ENCODE results near the gene KRT85.

The KRT85 gene

DNA sequence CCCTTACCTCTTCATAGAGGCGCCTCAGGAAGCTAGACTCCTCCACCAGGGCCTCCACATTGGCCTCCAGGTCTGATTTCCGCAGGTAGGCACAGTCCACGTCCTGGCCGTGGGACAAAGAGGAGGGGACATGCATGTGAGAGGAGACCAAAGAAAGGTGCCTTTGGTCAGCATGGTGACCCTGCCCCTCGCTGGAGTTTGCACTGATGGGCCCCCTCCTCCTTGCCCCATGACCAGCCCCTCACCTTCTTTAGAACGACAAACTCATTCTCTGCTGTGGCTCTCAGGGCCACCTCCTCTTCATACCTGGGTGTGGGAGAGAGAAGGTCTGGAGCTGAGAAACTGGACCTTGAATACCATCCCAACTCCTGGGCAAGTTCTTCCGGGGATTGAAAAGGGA lies 3.2 kb downstream of the KRT85 start:
- no peak for DNase-seq

DNA sequence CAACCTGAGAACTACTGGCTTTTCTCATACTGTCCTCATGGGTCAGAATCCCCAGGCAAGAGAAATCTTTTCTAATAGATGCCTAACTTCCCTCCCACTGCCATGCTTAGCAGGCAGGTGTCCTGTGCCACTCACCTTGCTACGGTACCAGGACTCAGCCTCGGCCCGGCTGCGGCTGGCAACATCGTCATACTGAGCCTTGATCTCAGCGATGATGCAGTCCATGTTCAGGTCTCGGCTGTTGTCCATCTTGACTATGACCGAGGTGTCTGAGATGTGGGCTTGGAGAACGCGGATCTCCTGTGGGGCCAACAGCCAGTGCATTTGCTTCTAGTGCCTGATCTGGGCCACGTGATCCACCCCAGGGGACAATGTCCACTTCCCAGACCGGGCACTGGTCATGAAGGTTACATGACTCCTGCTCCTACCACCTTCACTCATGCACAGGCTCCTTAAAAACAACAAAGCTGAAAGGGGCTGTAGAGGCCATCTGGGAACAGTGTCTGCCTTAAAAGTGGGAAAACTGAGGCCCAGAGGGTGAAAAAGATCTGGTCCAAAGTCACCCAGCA lies 4.1 kb downstream of the KRT85 start:
- DNase-seq: no peak

DNA sequence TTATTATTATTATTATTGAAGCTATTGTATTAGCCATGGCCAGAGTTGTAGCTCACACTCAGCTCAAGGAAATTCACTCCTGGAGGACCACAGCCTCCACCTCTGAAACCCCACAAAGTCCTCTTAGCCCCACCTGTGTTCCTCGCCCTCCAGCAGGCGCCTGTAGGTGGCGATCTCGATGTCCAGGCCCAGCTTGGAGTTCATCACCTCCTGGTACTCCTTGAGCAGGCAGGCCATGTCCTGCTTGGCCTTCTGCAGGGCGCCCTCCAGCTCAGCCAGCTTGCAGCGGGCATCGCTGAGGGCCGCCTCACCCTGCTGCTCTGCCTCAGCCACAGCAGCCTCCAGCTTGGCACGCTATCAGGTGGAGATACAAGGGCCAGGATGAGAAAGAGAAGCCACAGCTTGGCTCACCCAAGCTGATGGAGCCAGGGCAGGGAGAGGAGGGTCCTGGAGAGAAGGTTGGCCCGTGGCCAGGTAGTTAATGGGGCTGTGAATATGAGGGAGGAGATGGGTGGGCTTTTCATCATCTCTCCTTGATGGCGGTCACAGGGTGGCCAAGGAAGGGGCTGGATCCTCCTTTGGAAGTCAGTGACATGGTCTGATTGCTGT lies 5.1 kb downstream of the KRT85 start:
- no peak for DNase-seq

DNA sequence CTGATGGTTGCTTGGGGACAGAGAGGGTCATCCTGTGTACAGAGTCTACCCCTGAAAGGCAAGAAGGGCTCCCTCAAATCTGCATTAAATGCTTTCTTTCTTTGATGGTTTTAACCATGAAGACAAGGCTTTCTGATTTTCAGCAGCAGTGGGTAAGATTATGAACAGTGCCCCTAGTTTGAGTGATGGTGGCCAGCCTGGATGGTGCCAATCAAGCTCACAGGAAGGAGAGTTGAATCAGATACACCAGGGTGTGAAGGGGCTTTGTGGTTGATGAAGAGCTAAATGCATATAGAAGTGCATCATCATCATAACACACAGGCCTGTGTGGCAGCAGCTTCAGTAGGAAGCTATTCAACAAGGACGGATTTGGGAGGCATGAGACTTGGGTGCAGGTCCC lies 5.7 kb downstream of the KRT85 start:
- no peak for DNase-seq

DNA sequence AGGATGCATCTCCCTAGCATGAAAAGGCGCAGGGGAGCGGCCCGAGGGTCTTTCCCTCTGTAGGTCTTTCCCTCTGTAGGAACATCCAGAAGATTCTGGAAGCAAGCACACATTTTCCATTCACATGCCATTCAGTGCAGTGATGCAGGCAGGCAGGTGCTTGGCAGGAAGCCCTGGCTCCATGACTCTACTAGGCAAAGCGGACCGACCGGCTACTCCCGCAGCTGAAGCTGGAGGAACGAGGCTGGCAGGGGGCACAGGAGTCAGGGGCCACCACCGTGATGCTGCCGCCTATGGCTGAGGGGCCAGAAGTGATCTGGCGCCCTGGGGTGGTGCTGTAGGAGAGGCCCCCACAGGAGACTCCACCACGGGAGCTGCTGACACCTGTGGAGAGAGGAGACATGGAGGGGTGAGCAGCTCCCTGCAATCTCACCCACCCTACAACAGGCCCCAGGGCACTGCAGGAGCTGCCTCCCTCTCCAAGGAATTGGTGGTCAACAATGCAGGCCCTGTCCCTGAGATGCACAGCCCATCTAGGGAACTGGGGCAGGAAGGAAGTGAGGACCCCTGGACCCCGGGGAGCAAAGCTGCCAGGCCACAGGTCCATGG lies 6.5 kb downstream of the KRT85 start:
- DNase-seq: no peak

DNA sequence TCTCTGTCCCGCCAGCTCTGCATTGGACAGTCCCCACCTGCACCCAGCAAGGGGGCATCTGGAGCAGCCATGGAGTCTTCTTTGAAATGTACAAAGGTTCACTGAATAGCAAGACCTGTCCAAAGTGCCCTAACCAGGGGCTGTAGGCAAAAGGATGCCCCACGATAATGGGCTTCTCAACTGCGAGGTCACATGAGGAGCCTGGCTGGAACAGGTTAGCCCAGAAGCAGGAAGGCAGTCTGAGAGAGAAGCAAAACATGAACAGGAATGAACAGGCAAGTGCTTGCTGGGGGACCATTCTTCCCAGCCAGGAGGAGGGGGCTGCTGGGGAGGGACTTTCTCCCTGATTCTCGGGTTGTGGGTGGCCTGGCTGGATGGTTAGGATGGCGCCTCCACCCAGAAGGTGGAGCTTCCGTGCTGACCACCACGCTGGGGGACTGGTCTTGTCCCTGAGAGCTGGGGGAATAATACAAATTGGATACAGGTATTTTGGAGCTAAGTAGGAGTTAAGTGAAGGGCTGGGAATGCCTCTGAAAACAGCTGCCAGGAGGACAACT lies 7.1 kb downstream of the KRT85 start:
- DNase-seq: no peak

DNA sequence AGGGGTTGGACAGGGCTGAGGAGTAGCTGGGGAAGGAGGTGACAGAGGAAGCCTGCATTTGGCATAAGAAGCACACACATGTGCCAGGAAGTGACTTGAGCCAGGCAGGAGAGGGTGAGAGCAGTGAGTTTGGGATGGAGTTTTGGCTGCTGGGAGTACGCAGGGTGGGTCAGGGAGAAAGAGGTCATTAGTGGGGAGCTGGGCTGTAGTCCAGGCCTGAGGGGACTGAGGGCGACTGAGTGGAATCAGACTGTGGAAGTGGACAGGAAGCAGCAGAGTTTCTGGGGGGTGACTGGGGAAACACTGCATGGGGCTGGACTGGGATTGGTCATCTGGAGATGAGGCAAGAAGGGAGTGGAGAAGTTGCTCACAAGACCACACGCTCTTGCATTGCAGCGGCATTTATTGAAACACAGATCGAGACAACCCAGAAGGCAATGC lies 7.6 kb downstream of the KRT85 start:
- no peak for DNase-seq

DNA sequence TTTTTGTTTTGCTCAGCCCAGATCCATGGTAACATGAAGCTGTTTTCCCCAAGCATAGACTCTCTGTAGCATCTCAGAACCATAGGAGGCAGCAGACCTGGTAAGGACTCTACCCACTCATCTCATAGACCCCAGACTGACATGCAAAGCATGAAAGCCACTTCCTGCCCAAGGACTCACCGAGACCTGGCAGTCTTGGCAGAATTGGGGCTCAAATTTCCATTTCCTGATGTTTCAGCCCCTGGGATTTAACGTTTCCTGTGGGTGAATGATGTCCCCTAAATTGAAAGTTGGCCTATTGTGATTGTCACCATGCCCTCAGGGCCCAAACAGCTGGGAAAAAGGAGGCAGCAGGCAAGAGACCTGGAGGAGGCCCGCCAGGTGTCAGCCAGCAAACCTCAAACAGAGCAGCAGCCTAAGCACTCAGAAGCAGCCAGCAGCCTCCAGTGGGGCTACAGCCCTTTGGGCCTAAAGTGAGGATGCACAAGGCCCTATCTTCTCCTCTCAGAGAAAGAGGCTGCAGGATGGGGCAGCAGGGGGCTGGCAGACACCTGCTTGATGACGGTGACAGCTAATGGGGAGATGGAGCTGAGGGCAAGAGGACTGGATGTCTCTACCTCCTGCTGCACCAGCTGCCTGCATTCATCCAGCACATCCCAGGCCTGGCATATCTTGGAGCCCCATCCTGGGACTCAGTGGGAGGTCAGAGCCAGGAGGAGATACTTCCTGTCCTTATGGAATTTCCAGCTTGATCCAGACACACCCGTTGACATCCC lies 8.5 kb downstream of the KRT85 start:
- DNase-seq: no peak

DNA sequence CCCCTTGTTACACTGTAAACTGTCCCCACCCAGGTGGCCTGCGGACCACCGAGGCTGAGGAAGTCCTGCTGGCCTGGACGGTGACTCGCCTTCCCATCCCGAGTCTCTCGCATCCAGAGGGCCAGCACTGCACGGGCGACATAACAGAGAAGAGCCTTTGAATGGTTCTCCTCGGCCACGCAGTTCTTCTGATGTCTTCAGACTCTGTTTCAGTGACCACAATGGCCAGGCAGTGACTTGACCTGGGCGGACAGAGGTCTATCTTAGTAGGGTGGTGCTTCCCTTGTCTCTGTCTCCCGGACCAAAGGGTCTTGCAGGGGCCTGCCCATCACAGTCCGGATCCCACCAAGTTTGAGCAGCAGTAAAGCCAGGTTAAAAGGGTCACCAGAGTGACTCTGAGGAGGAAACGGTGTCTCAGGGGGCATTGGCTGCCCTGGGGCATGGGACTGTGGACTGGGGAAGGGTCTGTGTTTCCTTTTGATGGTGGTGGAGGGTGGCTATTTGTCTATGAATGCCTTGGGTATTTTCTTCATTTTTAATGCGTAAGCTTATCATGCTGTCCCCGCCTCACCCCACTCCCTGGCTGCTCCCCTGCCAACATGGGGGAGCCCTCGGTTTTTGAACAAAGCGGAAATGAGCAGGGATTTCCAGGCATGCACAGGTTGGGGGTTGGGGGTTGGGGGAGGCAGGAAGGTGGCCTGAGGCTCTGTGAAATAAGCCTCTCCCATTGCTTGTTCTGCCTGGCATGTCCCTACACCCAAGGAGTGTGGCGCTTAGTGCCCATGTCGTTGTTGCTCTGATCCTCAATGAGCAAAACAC lies 10.3 kb downstream of the KRT85 start:
- no peak for DNase-seq

DNA sequence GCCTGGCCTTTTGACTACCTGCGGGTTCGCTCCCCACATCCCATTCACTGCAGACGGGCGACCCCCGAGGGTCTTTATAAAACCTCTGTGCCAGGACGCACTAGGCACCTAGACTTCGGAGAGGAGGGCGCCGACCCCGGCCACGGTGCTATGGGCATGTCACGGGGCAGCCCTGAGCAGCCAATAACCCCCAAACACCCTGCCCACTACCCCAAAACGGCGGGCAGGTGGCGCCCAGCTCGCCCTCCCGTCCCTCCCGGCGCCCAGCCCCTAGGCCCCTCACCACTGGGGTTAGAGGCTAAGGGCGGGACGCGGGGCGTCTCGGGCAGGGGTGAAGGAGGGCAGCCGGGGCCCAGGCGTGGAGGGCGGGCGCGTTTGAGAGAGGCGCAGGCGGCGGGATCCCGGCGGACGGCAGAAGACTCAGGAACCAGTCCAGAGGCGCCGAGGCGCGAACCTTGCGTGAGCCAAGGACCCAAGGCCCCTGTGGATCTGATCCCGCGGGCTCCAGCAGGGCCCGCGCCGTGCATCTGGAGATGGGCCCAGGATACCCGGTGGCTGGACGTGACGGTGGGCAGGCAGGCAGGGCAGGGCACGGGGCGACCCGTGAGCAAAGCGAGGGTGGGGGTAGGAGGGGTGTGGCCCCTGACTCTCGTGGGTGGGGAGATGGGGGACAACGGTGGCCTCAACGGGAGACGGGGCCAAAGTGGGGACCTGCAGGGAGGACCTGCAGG lies 11.1 kb downstream of the KRT85 start:
- DNase-seq: no peak

DNA sequence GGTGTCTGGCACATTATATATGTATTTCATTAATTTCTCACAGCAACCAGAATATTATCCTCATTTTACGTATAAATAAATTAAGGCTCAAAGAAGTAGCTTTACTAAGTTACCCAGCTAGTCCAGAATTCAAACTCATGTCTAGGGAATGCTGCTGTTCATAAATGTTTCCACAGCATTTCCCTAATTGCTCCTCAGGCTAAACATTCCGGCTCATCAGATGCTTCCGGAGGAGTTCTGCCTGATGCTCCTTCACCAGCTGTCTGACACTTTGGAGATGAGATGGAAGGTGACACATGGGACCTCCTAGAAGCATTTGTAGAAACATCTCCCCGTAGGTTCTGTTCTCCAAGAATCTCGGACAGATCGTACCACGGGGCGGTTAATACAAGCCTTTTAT lies 12.1 kb downstream of the KRT85 start:
- DNase-seq: no peak

DNA sequence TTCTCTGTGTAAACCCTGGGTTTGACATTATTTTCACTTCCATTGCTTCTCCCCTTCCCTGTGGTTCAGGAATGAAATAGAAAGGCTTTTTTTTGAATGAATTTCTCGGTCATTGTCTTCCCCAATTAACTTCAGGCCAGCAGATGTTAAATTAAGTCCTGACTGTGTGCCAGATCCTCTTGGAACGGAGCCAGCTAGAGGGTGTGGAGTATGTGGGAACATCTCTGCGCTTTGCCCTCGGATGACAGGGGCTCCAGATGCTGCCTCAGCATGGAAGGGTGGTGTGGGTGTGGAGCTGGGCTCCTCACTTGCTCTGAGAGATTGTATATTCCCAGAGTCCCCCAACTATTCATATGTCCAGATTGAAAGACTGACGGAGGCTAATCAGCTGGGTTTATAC lies 13.1 kb downstream of the KRT85 start:
- DNase-seq: peak; percentile 90

DNA sequence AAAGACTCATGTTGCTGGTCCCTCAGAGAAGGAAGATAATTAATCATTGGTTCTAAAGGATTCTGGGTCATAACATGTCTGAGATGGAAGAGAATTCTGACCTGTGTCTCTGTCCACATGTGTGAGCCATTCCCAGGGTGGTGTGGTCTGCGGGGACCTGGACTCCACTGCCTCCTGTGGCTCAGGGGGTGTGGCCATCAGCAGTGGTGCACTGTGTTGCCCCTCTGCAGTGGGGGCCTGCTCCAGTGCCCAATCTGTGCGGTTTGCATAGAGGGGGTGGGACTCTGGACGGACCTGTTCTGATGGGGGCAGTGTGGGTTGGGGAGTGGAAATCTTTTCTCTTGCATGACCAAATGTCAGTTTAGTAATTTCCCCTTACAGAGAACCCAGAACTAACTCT lies 13.5 kb downstream of the KRT85 start:
- DNase-seq: no peak

DNA sequence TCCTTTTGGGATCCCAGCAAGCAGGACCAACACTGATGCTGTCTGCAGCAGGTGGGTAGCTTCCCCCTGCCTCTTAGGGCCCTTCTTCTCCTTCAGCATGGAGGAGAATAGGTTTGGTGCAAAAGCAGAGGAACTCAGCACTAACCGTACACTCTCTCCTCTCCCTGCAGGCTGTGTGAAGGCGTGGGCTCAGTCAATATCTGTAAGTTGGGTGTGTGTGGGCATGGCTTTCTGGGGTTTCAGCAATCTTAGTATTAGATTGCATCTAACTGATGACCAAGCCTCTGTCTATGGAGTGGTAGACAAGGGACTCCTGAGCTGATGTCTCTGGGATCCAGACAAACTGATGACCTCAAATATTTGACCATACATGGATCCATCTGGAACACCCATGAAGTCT lies 14.3 kb downstream of the KRT85 start:
- DNase-seq: no peak

DNA sequence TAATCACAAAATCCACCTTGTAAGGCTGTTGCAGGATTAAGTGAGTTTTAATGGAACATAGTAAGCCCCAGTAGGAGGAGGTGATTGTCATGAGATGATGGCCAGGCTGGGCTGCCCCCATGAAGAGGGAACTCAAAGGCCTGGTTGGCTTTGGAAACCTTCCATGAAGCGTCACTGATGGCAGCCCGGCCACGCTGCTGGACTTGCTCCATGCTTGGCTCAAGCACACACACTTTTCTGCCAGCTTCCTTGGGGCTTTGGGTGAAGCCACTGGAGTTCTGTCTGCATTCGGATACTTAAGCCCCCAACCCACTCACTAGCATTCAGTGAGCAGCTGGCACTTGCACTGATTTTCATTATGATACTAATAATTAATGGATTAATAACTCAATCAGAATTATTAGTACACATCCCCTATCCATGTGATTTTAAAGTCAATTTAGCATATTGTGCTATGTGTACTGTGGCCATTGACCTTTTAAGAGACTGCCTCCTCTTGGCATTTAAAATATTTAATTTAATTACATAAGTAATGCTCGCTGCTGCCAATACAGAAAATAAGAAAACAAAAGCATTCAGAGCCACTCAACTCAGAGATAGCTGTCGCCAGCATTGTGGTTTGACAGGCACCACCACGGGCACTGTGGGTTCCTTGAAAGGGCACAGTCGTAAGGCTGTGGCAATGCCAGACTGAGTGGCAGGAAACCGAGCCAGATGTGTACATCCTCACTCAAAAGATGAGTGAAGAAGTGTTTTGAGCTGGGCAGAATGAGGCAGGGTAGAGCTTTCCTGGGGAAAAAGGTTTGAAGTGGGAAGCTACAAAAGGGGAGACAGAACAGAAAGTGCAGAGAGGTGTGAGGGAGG lies 15.9 kb downstream of the KRT85 start:
- DNase-seq: no peak

DNA sequence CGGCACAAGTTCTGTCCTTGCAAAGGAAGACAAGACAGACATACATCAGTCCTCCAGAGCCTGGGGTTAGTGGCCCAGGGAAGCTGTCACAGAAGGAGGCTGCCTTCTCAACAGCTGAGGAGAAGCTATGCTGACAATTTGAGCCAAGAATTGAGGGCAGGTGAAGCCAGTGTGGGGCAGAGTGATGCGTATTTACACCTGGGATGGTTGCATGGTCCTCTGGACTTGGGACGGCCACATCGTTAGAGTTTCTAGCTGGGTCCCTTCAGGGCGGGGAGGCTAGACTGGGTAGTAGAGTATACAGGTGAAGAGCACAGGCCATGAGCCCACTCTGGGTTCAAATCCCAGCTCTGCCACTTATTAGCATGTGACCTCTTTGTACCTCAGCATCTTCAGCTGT lies 16.5 kb downstream of the KRT85 start:
- no peak for DNase-seq

DNA sequence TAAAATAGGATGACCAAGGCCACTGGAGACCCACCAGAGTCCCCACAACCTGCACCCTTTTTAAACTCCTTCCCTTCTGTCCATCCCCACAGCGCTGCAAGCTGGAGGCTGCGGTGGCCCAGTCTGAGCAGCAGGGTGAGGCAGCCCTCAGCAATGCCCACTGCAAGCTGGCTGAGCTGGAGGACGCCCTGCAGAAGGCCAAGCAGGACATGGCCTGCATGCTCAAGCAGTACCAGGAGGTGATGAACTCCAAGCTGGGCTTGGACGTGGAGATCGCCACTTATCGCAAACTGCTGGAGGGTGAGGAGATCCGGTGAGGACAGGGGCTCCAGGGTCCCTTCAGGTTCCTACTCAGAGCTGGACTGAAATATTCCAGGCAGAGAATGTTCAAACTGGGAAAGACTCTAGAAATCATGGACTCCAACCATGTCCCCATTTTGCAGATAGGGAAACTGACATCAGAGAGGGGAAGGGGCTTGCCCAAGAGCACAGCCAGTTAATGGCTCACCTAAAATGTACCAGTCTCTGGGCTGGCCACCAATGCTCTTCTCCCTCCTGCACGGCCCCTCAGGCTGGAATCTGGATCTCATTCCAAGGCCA lies 17.2 kb downstream of the KRT85 start:
- DNase-seq: no peak

DNA sequence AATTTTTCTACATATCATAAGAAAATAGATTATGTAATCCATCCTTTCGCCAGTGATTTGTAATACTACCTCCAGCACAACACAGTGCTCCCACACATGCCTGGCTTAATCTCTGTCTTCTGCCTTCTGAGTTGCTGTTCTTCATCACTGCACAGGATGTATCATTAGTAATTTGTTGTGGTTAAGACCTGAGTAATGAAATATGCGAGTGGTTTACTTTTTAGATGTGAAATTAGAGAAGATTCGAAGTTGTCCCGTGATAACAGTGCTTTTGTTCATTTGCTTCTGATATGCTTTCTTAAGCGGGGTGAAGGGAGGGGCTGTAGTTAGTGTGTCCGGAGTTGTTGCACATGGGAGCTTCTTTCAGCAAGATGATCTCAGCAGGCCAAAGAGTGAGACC lies 18.1 kb downstream of the KRT85 start:
- no peak for DNase-seq

DNA sequence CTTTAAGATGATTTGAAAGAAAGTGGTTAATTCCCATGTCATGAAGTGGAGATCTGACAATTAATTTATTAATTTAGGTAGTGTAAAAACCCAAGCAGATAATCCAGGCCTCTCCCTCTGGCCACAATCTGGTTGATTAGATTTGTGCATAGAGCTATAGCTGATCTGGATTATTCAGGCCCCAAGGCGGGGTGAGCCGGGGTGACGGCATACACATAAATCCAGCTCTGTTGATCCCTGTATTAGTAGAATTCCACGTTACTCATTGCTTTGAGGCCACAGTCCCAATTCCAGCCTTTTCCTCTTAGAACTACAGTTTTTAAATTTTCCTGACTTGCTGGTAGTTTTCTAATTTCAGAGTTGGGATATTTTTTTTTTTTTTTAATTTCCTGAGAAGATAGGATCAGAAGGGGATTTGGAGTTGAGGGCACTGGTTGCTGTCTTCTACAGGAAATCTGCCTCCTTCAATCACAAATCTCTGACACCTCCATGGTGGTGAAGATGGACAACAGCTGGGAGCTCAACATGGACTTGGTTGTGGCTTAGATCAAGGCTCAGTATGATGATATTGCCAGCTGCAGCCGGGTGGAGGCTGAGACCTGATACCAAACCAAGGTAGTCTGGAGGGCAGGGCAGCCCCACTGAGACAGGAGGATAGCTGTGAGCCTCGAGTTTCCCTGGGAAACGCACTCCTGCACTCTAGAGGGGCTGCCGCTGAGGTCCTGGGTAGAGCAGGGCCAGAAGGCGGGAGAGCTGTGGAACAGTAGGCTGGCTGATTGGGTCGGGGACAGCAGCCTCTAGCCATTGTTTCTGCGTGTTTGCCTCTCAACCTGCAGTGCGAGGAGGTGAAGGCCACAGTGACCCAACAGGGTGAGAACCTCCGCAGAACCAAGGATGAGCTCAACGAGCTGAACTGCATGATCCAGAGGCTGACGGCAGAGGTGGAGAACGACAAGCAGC lies 19.4 kb downstream of the KRT85 start:
- no peak for DNase-seq

DNA sequence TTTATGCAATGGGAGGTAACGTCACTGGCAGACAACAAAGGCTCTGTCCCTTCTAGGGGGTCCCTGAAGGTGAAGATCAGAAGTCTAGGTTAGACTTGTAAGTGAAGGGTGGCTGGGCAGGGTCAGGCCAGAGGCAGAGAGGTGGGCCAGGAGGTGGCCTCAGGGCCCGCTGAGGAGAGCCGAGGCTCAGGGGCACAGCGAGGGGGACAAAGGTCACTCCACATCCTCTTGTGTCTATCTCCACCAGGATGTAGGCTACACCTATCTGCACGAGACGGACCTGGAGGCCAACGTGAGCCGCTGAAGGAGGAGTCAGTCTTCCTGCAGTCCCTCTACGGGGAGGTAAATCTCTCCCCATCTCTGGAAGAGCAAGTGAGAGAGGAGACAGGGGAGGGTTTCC lies 20.3 kb downstream of the KRT85 start:
- DNase-seq: no peak
